B cell (primary cell): ENCODE measurements around the gene SPG7.

Experiments
- CTCF ChIP-seq: fragments of 200-600 bp; IDR thresholded peaks from one replicate; pipeline ENCODE4 v1.8.0; 2022; ENCODE audit warnings: antibody characterized with exemption, mild to moderate bottlenecking
- EZH2 ChIP-seq: IDR thresholded peaks from 2 replicates; pipeline ENCODE4 v1.6.1; 2012; ENCODE audit warnings: borderline replicate concordance, low read depth, mild to moderate bottlenecking, moderate library complexity, low read length; ENCODE audit not compliant: insufficient read depth, poor library complexity, severe bottlenecking

DNA sequence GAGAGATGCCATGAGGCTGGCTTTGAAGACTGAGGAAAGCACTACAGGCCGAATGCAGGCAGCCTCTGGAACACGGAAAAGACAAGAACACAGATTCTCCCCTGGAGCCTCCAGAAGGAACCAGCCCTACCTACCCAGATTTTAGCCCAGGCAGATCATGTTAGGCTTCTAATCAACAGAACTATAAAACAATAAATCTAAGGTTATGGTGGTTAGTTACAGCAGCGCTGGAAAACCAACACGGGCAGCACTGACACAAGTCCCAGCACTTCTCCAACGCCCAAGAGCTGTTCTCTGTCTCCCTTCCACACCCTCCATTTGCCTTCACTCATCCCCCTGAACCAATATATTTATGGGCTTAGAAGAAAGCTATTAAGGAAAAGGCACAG lies 25.4 kb upstream of the SPG7 start:
- TF ChIP-seq CTCF (no peak), EZH2 (no peak)
